Muscle of back (tissue), 11 donors: ENCODE results near the gene DYRK4. TPM values are rescaled to one million over a fixed set of nuclear protein-coding genes. Genes with fewer than 3 reads are reported as not detected.

Source experiments
- DNase-seq, 3 donors: peaks; one replicate each; pipeline versions ENCODE4 v3.0.0 to v3.0.0-alpha.2; 2013
- polyA plus RNA-seq, 10 donors: library from polyadenylated mRNA; unstranded; fragments of 120-200 nt; gene quantifications; one replicate each; pipeline ENCODE4 v1.2.1, GENCODE V29; 2013; ENCODE audit not compliant: insufficient read length in 10 of 10

Gene DYRK4
- polyA plus RNA-seq, 10 donors, result 14.0 to 20.8 (median 18.4) TPM

DNA sequence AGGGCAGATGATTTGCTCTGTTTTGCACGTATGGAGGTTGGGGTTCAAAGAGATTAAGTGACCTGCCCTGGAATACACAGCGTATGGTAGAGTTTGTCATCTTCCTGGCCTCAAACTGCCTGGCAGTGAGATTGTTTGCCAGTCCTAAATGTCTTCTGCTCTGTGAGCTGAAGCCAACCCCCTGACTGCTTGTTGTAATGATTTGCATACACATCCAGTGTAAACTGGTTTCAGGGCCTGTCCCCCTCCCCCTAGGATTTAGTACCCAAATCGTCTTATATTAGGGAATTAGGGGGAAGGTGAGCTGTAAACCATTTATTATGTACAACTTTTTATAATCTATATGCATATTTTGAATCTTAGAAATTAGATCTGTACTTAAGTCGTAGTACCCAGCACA, 48.5 kb downstream of the DYRK4 start:
- DNase-seq, result no peak

- peak in 1 of 3 donors; percentile 3 for DNase-seq
Measured at GRCh38 chr12:4615667-4616066, 53.7 kb downstream of the DYRK4 start.

DNA sequence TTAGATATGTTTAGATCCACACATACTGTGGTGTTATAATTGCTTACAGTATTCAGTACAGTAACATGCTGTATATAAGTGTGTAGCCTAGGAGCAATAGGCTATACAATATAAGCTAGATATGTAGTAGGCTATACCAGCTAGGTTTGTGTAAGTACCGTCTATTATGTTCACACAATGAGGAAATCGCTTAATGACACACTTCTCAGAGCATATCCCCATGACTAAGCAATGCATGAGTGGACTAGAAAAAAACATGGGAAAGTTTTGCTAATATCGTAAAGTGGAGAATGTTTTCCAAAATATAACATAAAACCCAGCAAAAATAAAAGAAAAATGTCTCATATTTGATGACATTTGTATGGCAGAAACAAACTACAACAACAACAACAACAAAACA, 59.5 kb downstream of the DYRK4 start:
- no peak for DNase-seq

- DNase-seq, result no peak
Measured at GRCh38 chr12:4626543-4626942, 64.5 kb downstream of the DYRK4 start.

DNA sequence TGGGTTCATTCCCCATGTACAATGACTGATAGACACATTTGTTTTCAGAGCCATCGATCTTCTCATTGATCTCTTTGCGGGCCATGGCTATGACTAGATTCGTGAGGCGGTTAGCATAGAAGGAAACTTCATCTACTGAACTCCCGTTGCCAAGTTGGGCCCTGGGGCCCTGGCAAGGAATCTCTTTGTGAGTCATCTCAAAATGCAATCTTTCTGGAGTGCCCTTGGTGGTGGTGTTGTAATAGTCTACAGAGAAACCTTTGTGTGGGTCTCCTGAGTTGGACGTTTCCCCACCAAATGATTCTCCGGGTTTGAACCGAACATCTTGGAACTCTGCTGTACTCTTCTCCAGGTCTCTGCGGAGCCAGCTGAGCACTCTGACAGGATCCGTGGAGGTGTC, 66.4 kb downstream of the DYRK4 start:
- no peak for DNase-seq

DNA sequence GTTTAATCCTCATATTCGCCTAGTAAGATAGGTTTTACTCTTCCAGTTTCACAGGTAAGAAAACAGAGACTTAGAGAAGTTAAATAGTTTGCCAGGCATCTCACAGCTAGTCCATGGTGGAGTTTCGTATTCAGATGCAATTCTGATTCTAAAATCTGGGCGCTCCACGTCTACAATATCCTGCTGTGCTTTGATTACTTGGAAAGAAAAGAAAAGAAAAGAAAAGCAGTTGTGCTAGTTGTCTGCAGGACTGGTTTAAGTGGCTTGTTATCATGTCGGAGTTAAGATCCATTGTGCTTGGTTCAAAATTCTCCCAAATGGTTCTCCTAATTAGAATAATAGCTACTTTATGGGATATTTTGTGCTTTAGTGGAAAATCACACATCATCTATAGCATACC, 68.3 kb downstream of the DYRK4 start:
- DNase-seq, result no peak

DNA sequence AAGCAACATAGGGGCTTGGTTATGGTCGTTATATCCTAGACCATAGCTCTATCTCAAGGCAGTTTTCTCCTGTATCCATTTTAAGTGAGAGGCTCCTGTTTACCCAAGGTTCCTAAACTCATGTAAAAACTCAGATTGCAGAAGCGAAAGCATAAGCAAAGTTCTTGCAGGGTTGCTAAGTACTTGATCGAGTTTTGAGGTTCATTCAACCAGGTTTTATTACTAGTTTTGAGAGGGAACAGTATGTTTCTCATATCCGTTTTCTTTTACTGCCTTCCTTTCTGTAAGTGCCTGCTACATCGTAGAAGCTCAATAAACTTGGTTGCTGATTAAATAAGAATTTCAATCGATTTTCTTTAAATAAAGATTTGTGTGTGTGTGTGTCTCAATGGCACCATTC, 81.7 kb downstream of the DYRK4 start:
- DNase-seq, result no peak

DNA sequence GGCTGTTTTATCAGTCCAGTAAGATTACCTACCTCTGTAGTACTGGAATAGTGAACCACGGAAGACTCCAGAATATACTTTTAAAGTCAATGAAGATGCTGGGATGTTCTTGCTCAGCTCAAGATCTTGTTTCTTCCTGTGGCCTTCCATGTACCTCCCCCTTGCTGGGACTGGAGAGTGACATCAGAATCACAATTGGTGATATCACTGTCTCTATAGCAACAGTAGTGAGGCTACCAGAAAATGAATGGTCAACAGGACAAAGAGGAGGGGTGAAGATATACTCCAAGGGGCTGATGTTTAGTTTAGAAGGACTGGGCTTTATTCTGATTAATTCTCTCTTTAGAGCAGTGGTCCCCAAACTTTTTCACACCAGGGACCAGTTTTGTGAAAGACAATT, 83.0 kb downstream of the DYRK4 start:
- DNase-seq, result no peak

- no peak for DNase-seq
Measured at GRCh38 chr12:4648104-4648500, 86.1 kb downstream of the DYRK4 start.

- peak; percentile 86 to 96 (median 87) for DNase-seq
Measured at GRCh38 chr12:4648501-4649357, 86.7 kb downstream of the DYRK4 start, which contains the start of the genes AKAP3 and NDUFA9. Gene AKAP3 (minus strand): TSS chr12:4649051. CDS start chr12:4638196, 10,855 bp downstream. Gene NDUFA9 (plus strand): TSS chr12:4649114. CDS start chr12:4649127, 13 bp downstream.

GRCh38 chr12:4649358-4649661, 87.3 kb downstream of the DYRK4 start:
- no peak for DNase-seq

- no peak for DNase-seq
Measured at GRCh38 chr12:4653257-4653656, 91.2 kb downstream of the DYRK4 start.

DNA sequence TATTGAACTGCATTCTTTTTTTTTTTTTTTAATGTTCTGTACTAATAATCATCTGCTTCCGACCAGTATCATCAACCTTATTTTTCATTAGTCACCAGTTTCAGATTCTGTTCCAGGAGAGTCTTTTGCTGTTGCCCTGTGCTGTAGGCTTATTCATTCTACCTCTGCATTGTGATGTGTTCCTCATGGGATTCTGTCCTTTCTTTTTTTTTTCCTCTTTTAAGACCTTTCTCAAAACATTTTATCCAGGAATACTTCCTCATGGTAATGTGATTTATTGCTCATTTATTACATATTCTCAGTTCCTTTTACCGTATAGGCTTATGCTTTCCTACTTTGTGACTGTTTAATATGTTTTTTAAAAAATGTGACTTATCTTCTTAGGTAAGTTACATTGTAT, 91.7 kb downstream of the DYRK4 start:
- DNase-seq, result no peak

Other genes starting within 250 kb of the DYRK4 start
- gene TIGAR, start 241.0 kb upstream of the DYRK4 start, polyA plus RNA-seq, result 1 to 10 TPM; 5.3 to 9.3 (median 7.4) TPM
- under 1 TPM in 7 of 10 donors, not detected in 3; 0.05 to 0.22 (median 0.14) TPM for gene FGF23, start 182.5 kb upstream of the DYRK4 start, polyA plus RNA-seq
- gene FGF6, start 116.4 kb upstream of the DYRK4 start, polyA plus RNA-seq, result 10 to 100 TPM; 15.4 to 61.1 (median 30.1) TPM
- gene RAD51AP1, start 23.3 kb upstream of the DYRK4 start, polyA plus RNA-seq, result 10 to 100 TPM in 8 of 10 donors, 1 to 10 TPM in 2; 9.0 to 17.2 (median 11.9) TPM
- 1 to 10 TPM in 4 of 10 donors, under 1 TPM in 6; 0.34 to 1.5 (median 0.92) TPM for gene AKAP3, start 86.8 kb downstream of the DYRK4 start, polyA plus RNA-seq
- 10 to 100 TPM; 63.3 to 88.2 (median 79.3) TPM for gene NDUFA9, start 86.9 kb downstream of the DYRK4 start, polyA plus RNA-seq
- 1 to 10 TPM; 4.1 to 5.8 (median 5.0) TPM for gene GALNT8, start 158.2 kb downstream of the DYRK4 start, polyA plus RNA-seq